ENCODE data around the gene CLDN6.

The CLDN6 gene

GRCh38 chr16:3027489-3027795 is 9.5 kb upstream of the CLDN6 start:
- no peak for DNase-seq

GRCh38 chr16:3026609-3027488 is 8.9 kb upstream of the CLDN6 start:
- DNase-seq, result no peak

- DNase-seq, result no peak
Observed at GRCh38 chr16:3026003-3026378, 8.0 kb upstream of the CLDN6 start.

- DNase-seq, result no peak
Observed at GRCh38 chr16:3025032-3026002, 7.3 kb upstream of the CLDN6 start.

GRCh38 chr16:3023669-3024478 is 5.9 kb upstream of the CLDN6 start, which contains the start of the genes HCFC1R1 and THOC6:
TSS of gene HCFC1R1 (minus strand) at chr16:3023942. CDS start at chr16:3023941, 1 bp downstream.
TSS of gene THOC6 (plus strand) at chr16:3024035. CDS start at chr16:3024327, 292 bp downstream.
- DNase-seq, result peak; percentile 83

- no peak for DNase-seq
Observed at GRCh38 chr16:3023415-3023668, 5.4 kb upstream of the CLDN6 start.

GRCh38 chr16:3022684-3023414 is 4.9 kb upstream of the CLDN6 start:
- no peak for DNase-seq

GRCh38 chr16:3022208-3022683 is 4.3 kb upstream of the CLDN6 start:
- no peak for DNase-seq

- DNase-seq, result no peak
Observed at GRCh38 chr16:3021449-3022207, 3.6 kb upstream of the CLDN6 start.

- no peak for DNase-seq
Observed at GRCh38 chr16:3020604-3021448, 2.8 kb upstream of the CLDN6 start.

GRCh38 chr16:3020247-3020603 is 2.2 kb upstream of the CLDN6 start, which contains the start of gene TNFRSF12A:
TSS of gene TNFRSF12A (plus strand) at chr16:3020368. CDS start at chr16:3020398, 30 bp downstream.
- DNase-seq, result no peak

- no peak for DNase-seq
Observed at GRCh38 chr16:3019594-3020246, 1.7 kb upstream of the CLDN6 start.

GRCh38 chr16:3017344-3017743 is 639 bp downstream of the CLDN6 start:
- DNase-seq, result no peak

GRCh38 chr16:3015865-3016521 is 2.0 kb downstream of the CLDN6 start:
- DNase-seq, result no peak

- DNase-seq, result no peak
Observed at GRCh38 chr16:3014971-3015370, 3.0 kb downstream of the CLDN6 start.

- no peak for DNase-seq
Observed at GRCh38 chr16:3013998-3014690, 3.8 kb downstream of the CLDN6 start.

- DNase-seq, result no peak
Observed at GRCh38 chr16:3013491-3013951, 4.5 kb downstream of the CLDN6 start.

- no peak for DNase-seq
Observed at GRCh38 chr16:3012828-3013420, 5.1 kb downstream of the CLDN6 start, which contains the start of gene CLDN9. TSS of gene CLDN9 (plus strand) at chr16:3012923. CDS start at chr16:3013363, 440 bp downstream.
